ENCODE data around the gene OVAAL.

Gene OVAAL

DNA sequence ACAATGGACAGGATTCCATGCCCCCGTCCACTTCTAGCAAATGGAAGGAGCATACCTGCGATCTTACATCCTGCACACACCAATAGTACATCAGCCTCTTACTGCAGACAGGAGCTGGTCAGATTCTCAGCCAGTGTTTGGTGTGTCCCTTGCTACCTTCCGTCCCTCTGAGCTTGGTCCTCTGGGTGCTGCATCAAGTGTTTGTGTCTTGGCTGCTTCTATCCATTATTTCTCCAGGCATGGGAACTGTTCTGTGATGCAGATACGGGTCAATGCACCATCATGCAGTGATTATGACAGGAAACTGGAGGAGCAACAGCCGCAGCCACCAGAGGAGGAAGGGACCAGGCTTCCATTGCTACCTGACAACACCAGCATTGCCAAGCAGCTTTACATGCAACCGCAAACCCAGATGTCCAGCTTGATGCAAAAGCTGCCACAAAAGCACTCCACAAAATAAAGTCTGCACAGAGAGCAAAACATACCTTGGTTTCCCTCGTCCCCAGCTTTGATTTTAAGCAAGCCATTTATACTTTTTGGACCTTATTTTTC is 21.9 kb upstream of the OVAAL start:
- no peak for DNase-seq (ENCODE audit: low spot score)
- in situ Hi-C loops (cut with MboI; ENCODE audit: low sequenced_read_pairs, unreplicated experiment): loop anchor here (10.0 kb wide), 1 partner anchor 318 kb away; no protein-coding TSS in a partner anchor
- TF ChIP-seq, protein P1, sequence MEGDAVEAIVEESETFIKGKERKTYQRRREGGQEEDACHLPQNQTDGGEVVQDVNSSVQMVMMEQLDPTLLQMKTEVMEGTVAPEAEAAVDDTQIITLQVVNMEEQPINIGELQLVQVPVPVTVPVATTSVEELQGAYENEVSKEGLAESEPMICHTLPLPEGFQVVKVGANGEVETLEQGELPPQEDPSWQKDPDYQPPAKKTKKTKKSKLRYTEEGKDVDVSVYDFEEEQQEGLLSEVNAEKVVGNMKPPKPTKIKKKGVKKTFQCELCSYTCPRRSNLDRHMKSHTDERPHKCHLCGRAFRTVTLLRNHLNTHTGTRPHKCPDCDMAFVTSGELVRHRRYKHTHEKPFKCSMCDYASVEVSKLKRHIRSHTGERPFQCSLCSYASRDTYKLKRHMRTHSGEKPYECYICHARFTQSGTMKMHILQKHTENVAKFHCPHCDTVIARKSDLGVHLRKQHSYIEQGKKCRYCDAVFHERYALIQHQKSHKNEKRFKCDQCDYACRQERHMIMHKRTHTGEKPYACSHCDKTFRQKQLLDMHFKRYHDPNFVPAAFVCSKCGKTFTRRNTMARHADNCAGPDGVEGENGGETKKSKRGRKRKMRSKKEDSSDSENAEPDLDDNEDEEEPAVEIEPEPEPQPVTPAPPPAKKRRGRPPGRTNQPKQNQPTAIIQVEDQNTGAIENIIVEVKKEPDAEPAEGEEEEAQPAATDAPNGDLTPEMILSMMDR (IDR thresholded peaks at IDR 0.05; ENCODE audit: borderline replicate concordance, control extremely low read depth, extremely low read depth, insufficient read depth, missing control alignments): no peak

DNA sequence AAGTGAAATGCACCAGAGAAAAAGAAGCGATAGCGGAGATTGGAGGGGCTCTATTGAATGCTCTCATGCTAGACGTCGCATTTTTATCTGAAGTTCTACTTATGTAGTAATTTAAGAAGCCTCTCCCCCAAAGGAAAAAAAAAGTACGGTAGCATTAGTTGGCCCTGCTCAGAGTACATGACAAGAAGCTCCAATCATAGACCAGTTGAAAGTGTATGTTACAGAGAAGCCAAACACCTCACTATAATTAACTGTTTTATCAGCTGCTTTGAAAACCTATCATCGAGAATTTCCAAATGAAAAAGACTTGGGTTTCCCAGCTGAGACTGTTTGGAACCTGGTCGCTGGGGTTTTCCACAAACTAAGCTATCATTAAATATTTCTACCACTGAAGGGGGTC is 19.6 kb upstream of the OVAAL start:
- no peak for DNase-seq (ENCODE audit: low spot score)
- in situ Hi-C loops (cut with MboI; ENCODE audit: low sequenced_read_pairs, unreplicated experiment): loop anchor here (10.0 kb wide), 1 partner anchor 316 kb away; no protein-coding TSS in a partner anchor
- TF ChIP-seq, protein P1 (IDR thresholded peaks at IDR 0.05; ENCODE audit: borderline replicate concordance, control extremely low read depth, extremely low read depth, insufficient read depth, missing control alignments): no peak

DNA sequence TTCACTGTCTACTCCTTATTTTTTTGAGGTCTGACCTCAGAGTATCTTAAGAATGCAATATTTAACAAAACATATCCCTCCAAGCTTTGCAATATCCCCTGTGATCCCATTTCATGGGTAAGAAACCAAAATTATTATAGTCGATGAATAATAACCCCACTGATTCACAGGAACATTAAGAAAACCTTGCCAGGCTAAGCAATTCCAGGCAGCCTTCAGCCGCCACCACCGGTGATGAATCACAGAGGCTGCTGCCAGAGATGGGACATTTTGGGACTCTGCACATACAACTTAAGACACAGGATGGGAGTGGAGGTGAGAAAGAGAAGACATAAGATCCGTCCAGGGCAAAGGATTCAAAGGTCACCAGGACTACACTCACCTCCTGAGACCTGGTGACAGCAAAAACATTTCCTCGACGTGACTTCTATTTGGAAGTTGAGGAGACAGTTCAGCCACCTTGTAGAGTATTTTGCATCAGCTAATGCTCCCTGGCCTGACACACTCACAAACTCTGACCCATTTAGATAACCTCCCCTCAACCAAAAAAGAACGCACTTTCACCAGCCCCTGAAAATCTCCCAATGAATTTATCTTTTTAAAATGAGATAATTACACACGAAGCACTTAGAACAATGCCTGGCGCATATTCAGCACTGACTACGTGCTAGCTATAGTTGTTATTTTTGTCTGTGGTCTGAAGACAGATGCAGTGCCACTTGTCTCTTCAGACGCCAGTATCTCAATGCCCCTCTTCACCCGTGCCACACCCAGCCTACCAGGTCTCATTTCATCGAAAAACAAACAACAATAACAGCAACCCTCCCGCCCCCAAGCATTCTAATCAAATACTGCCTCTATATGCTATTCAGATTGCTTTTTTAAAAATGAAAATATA is 17.8 kb upstream of the OVAAL start:
- in situ Hi-C loops (cut with MboI; ENCODE audit: low sequenced_read_pairs, unreplicated experiment): no loop called here
- TF ChIP-seq, protein P1 (IDR thresholded peaks at IDR 0.05; ENCODE audit: borderline replicate concordance, control extremely low read depth, extremely low read depth, insufficient read depth, missing control alignments): no peak
- no peak for DNase-seq (ENCODE audit: low spot score)

DNA sequence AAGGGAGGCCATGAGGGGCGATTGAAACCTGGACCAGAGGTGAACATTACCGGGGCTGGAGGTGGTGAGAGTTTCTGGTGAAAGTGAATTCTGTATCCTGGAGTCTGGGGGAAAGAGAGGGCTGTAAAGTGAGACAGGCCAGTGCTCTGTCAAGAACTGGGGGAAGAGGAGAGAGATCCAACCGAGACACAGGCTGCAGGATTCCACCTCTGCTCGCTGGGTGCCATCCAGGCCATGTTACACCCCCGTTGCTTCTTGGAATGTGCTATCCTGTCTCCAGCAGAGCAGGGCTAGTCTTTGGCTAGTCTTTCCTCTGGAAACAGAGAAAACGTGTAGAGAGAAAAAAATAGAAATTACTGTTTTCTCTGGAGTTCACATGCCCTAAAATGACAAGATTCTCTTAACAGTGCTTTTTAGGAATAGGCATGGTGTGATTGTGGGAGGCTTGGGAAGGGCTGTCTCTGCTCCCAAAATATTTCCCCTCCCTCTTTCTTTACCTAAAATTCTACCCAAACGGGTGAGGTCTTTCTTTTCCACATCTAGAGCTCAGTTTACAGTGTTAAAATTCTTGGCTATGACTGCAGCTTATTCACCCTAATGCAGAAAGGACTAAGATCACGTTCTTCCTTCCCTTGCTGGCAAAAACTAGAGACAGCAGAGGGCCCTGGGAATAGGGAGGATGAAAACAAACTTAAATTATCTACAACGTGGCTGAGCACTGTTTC is 16.5 kb upstream of the OVAAL start:
- in situ Hi-C loops (cut with MboI; ENCODE audit: low sequenced_read_pairs, unreplicated experiment): no loop called here
- TF ChIP-seq, protein P1 (IDR thresholded peaks at IDR 0.05; ENCODE audit: borderline replicate concordance, control extremely low read depth, extremely low read depth, insufficient read depth, missing control alignments): no peak
- no peak for DNase-seq (ENCODE audit: low spot score)

DNA sequence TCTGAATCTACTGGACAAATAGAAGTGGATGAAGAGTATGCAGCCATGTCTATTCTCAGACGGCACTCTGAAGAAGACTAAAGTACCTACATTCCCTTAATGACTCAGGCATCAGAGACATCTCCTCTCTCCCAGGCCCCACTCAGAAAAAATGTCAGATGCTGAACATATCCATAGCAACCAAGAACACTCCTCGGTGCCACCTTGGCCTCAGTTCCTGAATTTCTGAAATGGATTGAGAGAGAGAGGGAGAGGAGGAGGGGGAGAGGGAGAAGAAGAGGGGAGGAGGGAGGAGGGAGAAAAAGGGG is 16.0 kb upstream of the OVAAL start:
- in situ Hi-C loops (cut with MboI; ENCODE audit: low sequenced_read_pairs, unreplicated experiment): no loop called here
- no peak for DNase-seq (ENCODE audit: low spot score)
- TF ChIP-seq, protein P1 (IDR thresholded peaks at IDR 0.05; ENCODE audit: borderline replicate concordance, control extremely low read depth, extremely low read depth, insufficient read depth, missing control alignments): no peak

DNA sequence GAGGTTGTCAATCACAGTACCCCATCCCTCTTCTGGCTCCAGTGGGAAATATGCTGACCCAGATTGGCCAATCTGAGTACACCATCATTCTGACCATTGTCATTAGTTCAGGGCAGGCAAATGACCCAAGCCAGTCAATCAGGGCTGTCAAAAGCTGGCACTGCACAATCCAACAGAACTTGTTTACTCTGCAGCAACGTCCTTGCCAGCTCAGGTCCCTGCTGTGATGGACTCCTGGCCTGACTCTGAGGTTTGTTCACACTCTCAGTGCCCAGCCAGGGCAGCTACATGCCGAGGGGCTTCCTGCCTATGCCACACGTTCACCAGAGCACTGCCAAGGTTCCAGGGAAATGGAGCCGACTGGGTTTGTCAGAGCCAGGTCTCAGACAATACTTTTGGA is 14.7 kb upstream of the OVAAL start:
- TF ChIP-seq, protein P1 (IDR thresholded peaks at IDR 0.05; ENCODE audit: borderline replicate concordance, control extremely low read depth, extremely low read depth, insufficient read depth, missing control alignments): no peak
- in situ Hi-C loops (cut with MboI; ENCODE audit: low sequenced_read_pairs, unreplicated experiment): no loop called here
- no peak for DNase-seq (ENCODE audit: low spot score)

Measured in GM13976 (cell line).